Omental fat pad (tissue), 4 donors: ENCODE results near the gene KCTD15. TPM values are rescaled to one million over a fixed set of nuclear protein-coding genes. Genes with fewer than 3 reads are reported as not detected.

ENCODE experiments used
- ATAC-seq: fragments of 150-250 bp; one replicate; pipeline ENCODE4 v1.9.1; 2016; ENCODE audit warnings: mild to moderate bottlenecking, moderate library complexity; ENCODE audit not compliant: low FRiP score
- DNase-seq: peaks from one replicate; pipeline ENCODE4 v3.0.0-alpha.2; 2019; ENCODE audit warnings: low spot score
- total RNA-seq, 4 donors: library from RNA; depleted of rRNA; stranded (reverse); fragments of >200 nt; gene quantifications; one replicate each; pipeline ENCODE4 v1.1.0, GENCODE V29; 2016
- TF ChIP-seq, protein P1 (sequence below), 3 donors: fragments of 450-650 bp; IDR thresholded peaks; one replicate each; pipeline ENCODE4 v1.5.1; 2016 to 2017; ENCODE audit warnings: antibody characterized with exemption in 3 of 3, mild to moderate bottlenecking in 3 of 3, moderate library complexity in 2 of 3

Gene KCTD15
- total RNA-seq, 4 donors from 2014 or later: 30.6 to 49.7 (median 38.2) TPM

- peak; percentile 56 for DNase-seq
- peak; percentile 92 for ATAC-seq
- TF ChIP-seq, protein P1, sequence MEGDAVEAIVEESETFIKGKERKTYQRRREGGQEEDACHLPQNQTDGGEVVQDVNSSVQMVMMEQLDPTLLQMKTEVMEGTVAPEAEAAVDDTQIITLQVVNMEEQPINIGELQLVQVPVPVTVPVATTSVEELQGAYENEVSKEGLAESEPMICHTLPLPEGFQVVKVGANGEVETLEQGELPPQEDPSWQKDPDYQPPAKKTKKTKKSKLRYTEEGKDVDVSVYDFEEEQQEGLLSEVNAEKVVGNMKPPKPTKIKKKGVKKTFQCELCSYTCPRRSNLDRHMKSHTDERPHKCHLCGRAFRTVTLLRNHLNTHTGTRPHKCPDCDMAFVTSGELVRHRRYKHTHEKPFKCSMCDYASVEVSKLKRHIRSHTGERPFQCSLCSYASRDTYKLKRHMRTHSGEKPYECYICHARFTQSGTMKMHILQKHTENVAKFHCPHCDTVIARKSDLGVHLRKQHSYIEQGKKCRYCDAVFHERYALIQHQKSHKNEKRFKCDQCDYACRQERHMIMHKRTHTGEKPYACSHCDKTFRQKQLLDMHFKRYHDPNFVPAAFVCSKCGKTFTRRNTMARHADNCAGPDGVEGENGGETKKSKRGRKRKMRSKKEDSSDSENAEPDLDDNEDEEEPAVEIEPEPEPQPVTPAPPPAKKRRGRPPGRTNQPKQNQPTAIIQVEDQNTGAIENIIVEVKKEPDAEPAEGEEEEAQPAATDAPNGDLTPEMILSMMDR (IDR thresholded peaks at IDR 0.05): no peak
Measured at GRCh38 chr19:33819880-33820781, 23.5 kb downstream of the KCTD15 start.

DNA sequence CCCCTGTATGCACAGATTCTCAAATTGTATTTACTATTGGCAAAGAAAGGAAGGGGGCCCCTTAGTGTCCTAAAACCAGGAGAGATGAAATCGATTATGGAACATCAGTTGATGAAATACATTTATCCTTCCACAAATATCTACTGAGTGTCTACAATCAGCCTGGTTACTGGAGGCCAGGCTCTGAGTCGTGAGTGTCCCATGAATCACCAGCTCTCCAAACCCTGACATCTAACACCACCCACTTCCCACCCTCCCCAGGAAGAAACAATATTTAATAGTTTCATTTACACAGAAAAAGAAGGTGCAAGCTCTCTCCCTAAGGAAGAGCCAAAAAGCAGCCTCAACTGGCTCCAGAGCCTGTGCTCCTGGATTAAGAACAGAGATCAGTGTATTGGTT lies 25.2 kb downstream of the KCTD15 start:
- DNase-seq (no peak), ATAC-seq (no peak)

DNA sequence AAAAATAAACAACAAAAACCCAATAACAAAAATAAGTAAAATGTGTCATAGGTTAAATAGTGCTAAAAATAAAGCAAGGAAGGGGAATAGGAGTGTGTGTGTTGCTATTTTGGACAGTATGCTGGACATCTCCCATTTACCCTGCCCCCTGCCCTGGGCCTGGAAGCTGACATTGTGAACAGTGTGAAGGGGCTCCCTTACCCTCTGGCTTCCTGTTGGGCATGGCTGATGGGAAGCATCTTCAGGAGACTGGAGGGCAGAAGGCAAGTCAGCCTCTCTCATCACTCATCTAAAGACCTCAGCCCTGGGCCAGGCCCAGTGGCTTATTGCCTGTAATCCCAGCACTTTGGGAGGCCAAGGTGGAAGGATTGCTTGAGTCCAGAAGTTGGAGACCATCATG lies 26.7 kb downstream of the KCTD15 start:
- TF ChIP-seq, protein P1 (IDR thresholded peaks at IDR 0.05): no peak
- ATAC-seq: no peak
- DNase-seq: no peak

More for the DNA sequence above, 25.2 kb downstream of the KCTD15 start:
- TF ChIP-seq, protein P1 (IDR thresholded peaks at IDR 0.05): no peak

DNA sequence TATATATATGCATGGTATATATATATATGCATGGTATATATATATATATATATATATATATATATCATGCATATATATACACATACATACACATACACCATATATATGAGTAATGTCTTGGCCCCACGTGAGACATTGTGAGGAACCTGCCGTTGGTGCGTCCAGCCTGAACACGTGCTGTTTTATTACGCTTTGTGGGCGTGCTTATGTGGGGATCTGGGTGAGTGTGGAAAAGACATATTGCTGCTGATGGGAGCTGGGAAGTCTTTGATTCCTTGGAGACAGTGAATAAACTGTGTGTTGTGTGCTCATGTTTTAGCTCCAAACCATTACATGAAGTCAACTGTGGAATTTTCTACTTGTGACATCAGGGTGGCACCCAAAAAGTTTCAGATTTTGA lies 28.9 kb downstream of the KCTD15 start:
- ATAC-seq: no peak
- TF ChIP-seq, protein P1 (IDR thresholded peaks at IDR 0.05): no peak
- DNase-seq: no peak

DNA sequence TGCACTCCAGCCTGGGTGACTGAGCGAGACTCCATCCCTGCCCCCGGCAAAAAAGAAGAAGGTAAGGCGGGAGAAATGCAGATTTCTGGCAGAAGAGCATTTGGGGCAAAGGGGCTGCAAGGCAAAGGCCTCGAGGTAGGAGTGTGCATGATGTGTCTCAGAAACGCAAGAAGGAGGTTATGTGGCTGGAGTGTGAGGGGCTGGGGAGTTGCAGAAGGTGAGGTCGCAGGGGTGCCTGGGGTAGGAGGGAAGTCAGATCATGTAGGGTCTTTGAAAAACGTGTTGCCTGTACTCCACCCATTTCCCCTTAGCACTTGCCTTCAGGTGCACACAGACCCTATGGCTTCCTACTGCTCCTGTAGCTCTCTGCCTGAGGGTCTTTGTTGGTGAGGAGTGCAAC lies 29.9 kb downstream of the KCTD15 start:
- DNase-seq (no peak), ATAC-seq (no peak)
- TF ChIP-seq, protein P1 (IDR thresholded peaks at IDR 0.05): no peak

GRCh38 chr19:33828266-33829075 lies 31.8 kb downstream of the KCTD15 start:
- DNase-seq (no peak), ATAC-seq (no peak)
- TF ChIP-seq, protein P1 (IDR thresholded peaks at IDR 0.05): no peak
